ENCODE measurements around the gene STARD4.

- no peak for TF ChIP-seq CTCF (IDR thresholded peaks at IDR 0.05)
- TF ChIP-seq POLR2A (IDR thresholded peaks at IDR 0.05) = no peak
These were observed 40.2 kb upstream of the STARD4 start for GRCh38 chr5:111552492-111552891.

Data from body of pancreas (tissue), 4 donors.